ENCODE measurements around the gene CASP9. TPM values are rescaled to one million over a fixed set of nuclear protein-coding genes. Genes with fewer than 3 reads are reported as not detected.
"Not testable (repeated sequence)": the region's sequence is repeated elsewhere in the genome, so short reads cannot be mapped to it uniquely, and the experiment has no call there.

The CASP9 gene
- polyA plus RNA-seq, 3 donors = 29.8 to 58.8 (median 34.1) TPM

DNA sequence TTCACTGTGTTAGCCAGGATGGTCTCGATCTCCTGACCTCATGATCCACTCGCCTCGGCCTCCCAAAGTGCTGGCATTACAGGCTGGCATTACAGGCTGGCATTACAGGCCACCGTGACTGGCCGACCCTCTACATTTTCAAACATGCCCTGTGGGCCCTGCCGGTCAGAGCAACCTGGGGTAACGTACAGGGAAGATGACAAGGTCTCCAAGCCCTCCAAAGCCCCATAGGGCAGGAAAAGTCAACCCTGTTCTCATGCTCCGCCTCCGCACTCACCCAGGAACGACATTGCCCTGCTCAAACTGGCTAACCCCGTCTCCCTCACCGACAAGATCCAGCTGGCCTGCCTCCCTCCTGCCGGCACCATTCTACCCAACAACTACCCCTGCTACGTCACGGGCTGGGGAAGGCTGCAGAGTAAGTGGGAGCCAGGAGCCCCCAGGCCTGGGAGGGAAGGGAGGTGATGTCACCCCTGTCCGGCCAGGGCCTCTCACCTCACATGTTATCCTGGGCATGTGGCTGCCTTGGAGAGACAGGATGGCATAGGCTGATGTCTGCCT is 41.0 kb downstream of the CASP9 start:
- not testable (repeated sequence) for DNase-seq (ENCODE audit: extremely low read depth in 1 of 11, low read depth in 9 of 11, low spot score in 4 of 11)

- DNase-seq (ENCODE audit: extremely low read depth in 1 of 11, low read depth in 9 of 11, low spot score in 4 of 11) = not testable (repeated sequence)
Observed at GRCh38 chr1:15482455-15482854, 41.6 kb downstream of the CASP9 start.

DNA sequence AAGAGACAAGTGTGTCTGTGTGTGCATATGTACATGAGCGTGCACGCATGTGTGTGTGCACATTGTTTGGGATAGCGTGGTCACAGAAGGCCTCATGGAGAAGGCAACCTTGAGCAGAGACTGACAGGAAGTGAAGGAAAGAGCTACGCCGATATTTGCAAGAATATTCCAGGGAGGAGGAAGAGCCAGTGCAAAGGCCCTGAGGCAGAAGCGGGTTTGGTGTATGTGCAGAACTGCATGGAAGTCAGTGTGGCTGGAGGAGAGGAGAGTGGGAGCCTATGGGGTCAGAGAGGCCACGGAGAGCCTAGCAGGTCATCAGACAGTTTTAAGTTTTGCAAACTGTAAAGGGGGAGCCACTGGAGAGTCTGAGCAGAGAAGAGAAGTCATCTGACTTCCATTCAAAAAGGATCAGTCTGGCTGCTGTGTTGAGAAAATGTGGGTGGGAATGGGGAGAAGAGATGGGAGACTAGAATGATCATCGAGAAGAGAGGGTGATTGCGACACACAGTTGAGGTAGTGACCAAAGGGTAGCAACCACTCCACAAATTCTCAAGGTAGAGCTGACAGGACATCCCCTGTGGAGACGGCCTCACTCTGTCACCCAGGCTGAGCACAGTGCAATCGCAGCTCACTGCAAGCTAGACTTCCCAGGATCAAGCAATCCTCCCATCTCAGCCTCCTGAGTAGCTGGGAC is 44.2 kb downstream of the CASP9 start:
- DNase-seq (ENCODE audit: extremely low read depth in 1 of 11, low read depth in 9 of 11, low spot score in 4 of 11) = no peak

- DNase-seq (ENCODE audit: extremely low read depth in 1 of 11, low read depth in 9 of 11, low spot score in 4 of 11) = no peak
Observed at GRCh38 chr1:15477646-15478212, 46.3 kb downstream of the CASP9 start.

DNA sequence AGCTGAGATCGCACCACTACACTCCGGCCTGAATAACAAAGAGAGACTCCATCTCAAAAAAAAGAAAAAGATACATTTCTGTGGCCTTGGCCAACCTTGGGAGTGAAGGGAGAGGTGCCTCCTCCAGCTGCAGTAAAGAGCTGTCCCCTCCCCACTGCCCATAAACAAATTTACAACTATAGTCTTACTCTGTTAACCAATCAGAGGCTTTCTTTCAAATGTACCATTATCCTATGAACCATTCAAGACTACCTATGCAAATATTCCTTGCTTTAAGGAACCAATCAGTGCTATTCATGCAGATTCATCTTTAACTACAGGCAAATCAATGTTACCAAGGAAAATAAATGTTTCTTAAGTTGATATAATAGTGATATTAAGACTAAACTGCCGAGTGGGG is 47.1 kb downstream of the CASP9 start:
- DNase-seq (ENCODE audit: extremely low read depth in 1 of 11, low read depth in 9 of 11, low spot score in 4 of 11) = no peak

GRCh38 chr1:15475752-15476314 is 48.2 kb downstream of the CASP9 start, which contains the start of gene CELA2B:
CELA2B (plus strand) TSS chr1:15476104; CDS start chr1:15476126, 22 bp downstream.
- no peak for DNase-seq (ENCODE audit: extremely low read depth in 1 of 11, low read depth in 9 of 11, low spot score in 4 of 11)

DNA sequence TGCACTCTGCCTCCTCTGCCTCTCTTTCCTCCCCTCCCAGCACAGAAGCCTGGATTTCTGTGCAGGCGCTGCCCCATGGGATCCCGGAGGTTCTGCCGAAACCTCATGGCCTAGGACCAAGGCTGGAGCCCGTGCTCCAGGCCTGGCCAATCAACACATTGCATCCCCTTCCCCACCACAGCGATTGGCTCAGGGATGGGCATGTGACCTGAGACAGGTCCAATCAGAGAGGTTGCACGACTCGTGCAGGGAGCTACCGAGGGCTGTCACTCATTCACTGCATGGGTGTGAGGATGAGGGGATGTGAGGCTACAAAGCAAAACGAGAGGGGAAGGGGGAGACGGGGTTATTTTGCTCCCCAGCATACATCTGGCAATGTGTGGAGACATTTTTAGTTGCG is 51.4 kb downstream of the CASP9 start:
- no peak for DNase-seq (ENCODE audit: extremely low read depth in 1 of 11, low read depth in 9 of 11, low spot score in 4 of 11)

DNA sequence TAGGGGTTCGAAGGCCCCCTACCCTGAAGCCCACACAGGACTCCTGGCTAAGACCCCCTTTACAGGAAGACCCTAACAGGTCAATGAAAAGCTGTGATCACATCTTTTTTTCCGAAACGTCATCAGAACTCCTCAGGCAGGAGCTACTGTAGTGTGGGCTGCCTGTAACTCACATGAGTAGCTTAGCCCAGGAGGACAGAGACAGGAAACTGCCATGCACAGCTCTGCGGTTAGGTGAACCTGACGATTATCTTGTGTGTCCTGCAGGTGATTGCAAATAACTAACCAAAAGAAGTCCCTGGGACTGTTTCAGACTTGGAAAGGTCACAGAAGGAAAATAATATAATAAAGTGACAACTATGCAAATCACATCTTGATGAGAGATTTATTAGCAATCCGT is 52.3 kb downstream of the CASP9 start:
- DNase-seq (ENCODE audit: extremely low read depth in 1 of 11, low read depth in 9 of 11, low spot score in 4 of 11) = not testable (repeated sequence)

GRCh38 chr1:15471067-15471466 is 52.9 kb downstream of the CASP9 start:
- DNase-seq (ENCODE audit: extremely low read depth in 1 of 11, low read depth in 9 of 11, low spot score in 4 of 11) = not testable (repeated sequence)

- not testable (repeated sequence) for DNase-seq (ENCODE audit: extremely low read depth in 1 of 11, low read depth in 9 of 11, low spot score in 4 of 11)
Observed at GRCh38 chr1:15469821-15470448, 54.1 kb downstream of the CASP9 start.

DNA sequence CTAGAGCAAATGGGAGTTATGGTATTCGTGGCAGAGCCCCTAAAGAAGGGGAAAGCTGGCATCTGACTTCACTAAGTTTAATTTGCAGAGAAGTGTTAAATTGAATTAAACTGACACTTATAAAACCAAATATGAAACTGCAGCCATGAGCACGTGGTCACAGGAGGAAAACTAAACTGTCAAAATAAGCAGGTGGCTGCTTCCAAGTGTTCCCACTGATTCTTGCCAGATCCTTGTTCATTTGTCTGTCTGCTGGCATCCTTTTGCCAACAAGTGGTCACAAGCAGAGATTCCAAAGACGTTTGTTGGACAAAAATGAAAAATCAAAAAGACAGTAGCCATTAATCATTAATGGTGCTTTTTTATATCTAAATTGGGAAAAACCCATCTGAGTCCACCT is 54.7 kb downstream of the CASP9 start:
- no peak for DNase-seq (ENCODE audit: extremely low read depth in 1 of 11, low read depth in 9 of 11, low spot score in 4 of 11)

- no peak for DNase-seq (ENCODE audit: extremely low read depth in 1 of 11, low read depth in 9 of 11, low spot score in 4 of 11)
Observed at GRCh38 chr1:15468145-15468544, 55.9 kb downstream of the CASP9 start.

DNA sequence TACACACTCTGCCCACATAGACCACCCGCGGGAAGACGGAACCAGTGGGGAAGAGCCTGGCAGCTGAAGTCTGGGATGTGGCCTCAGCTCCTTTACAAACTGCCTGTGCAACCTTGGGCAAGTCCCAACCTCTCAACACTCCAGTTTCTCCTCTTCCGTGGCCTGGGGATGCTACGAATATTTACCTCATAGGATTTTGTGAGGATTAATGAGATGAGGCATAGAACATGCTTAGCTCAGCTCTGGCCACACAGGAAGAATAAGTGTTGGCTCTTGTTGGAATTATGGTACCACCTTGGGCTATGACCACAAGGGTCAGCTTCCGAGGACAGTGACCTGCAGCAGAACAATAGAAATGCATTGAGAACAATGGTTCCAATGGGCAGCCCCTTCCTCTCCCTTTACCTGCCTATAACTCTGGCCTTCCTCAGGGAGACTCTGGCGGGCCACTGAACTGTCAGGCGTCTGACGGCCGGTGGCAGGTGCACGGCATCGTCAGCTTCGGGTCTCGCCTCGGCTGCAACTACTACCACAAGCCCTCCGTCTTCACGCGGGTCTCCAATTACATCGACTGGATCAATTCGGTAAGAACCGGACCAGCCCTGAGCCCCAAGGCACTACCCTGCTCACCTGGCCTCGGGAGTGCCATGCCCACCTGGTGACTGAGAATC is 56.9 kb downstream of the CASP9 start:
- DNase-seq (ENCODE audit: extremely low read depth in 1 of 11, low read depth in 9 of 11, low spot score in 4 of 11) = not testable (repeated sequence)

- no peak for DNase-seq (ENCODE audit: extremely low read depth in 1 of 11, low read depth in 9 of 11, low spot score in 4 of 11)
Observed at GRCh38 chr1:15465674-15466073, 58.3 kb downstream of the CASP9 start.

- not testable (repeated sequence) for DNase-seq (ENCODE audit: extremely low read depth in 1 of 11, low read depth in 9 of 11, low spot score in 4 of 11)
Observed at GRCh38 chr1:15463926-15464322, 60.1 kb downstream of the CASP9 start.

- peak in 4 of 11 donors; percentile 22 to 28 (median 24) for DNase-seq (ENCODE audit: extremely low read depth in 1 of 11, low read depth in 9 of 11, low spot score in 4 of 11)
Observed at GRCh38 chr1:15463064-15463800, 60.8 kb downstream of the CASP9 start.

- DNase-seq (ENCODE audit: extremely low read depth in 1 of 11, low read depth in 9 of 11, low spot score in 4 of 11) = no peak
Observed at GRCh38 chr1:15460708-15461095, 63.3 kb downstream of the CASP9 start.
